GM18907 (cell line): Measurements from ENCODE around the gene FOXK2.
"Not testable (repeated sequence)": the region's sequence is repeated elsewhere in the genome, so short reads cannot be mapped to it uniquely, and the experiment has no call there.

Experiments used
- ATAC-seq: cut with Tn5 transposase; IDR thresholded peaks from one replicate; pipeline ENCODE4 v1.9.1; 2021; ENCODE audit warnings: mild to moderate bottlenecking, moderate library complexity; ENCODE audit not compliant: unreplicated experiment

FOXK2 gene

GRCh38 chr17:82494236-82495055 lies 25.1 kb upstream of the FOXK2 start:
- peak; percentile 52 for ATAC-seq

DNA sequence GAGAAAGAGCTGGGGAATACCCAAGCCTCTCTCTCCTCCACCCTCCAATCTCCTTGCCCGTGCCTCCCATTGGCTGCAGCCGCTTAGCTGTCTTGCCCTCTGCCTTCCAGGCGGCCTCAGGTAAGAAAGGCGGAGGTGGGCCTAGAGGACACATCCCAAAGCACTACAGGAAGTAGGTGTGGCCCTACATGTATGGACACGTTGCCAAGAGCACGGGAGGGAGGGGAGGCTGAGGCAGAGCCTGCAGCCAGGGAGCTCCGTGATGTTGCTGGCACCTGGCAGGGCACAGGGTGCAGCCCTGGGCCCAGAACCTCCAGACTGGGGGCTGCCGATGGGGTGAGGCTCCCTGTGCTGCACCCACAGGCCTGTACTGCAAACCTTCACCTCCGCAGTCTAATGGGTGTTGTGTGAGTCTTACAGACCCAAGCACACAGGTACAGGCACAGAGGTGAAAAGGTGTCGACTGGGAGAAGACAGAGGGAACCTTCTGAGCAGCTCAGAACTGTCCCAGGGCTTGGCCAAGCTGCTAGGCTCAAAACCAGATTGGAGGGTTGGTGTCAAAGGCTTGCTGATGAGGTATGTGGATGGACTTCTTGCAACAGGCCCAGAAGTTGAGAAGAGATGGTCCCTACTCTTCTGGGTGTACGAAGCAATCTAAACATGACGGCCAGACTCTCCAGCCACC lies 23.5 kb upstream of the FOXK2 start:
- ATAC-seq: no peak

DNA sequence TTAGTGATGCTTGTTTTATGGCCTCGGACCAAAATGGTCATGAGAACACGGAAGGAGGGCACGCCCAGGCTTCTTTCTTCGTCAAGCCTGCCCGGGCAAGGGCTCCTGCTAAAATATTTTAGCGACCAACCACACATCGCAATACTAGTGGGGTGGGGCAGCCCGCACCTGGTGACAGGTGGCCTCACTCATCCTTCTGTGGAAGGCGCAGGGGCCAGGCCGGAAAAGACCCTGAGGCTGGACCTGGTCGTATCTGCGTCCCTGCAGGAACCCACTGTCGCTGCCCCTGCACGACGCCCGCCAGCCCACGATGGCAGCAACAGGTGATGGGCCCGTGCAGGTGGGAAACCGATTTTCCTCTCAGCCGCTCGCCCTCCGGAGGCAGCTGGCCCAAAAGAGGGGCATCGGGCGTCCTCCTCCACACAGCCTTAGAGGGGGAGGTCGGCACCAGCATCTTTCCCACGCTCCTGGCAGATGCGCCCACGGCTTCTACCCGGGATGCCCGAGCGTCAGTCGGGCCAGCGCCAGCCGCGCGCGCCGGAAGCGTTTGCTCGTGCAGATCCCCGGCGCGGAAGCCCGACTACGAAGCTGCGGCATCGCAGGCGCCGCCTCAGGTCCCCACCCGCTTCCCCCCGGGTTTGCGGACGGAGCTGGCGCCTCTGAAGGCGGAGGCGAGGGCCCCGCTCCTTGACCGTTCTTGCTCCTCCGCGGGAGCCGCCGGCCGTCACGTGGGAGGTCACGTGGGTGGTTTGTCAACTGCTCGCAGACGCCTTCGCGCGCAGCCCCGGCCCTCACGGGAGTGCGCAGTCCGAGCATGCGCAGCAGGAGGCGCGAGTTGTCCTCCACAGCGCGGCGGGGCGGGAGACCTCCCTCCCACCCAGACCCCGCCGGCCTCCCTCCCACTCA lies 22.8 kb upstream of the FOXK2 start:
- ATAC-seq: peak; percentile 63

DNA sequence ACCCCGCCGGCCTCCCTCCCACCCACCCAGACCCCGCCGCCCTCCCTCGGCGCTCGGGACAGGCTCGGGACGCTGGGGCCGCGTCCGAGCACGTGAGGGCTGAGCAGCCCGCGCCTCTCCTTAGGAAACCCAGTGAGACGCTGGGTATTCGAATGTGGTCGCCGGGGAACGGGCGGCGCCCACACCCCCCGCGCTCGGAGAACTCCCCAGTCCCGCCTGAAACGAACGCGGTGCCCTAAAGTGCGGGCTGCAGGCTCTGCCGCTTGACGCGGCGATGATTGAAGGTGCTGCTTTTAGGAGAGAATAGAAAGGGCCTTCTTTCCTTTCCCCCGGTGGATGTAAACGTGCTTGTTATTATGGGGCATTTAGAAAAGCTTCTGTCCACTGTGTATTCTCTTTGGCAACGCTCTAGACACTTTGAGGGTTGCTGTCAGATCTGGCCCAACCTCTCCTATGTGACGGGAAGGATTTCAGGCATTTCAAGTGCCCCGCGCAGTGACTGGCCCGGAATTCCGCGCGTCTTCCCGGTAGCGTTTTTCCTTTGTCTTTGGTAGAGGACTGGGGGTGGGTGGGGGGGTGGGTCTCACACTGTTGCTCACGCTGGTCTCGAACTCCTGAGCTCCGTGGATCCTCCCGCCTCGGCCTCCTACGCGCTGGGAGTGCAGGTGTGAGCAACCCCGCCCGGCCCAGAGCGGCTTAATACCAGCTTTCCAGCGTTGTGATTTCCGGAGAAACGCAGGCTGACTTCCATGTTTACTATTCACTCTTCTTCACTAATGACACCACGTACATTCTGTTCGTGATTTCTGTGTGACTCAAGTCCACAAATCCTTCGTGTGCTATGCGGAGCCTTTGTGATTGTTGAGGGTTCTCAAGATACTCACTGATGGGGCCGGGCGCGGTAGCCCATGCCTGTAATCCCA lies 21.8 kb upstream of the FOXK2 start:
- ATAC-seq: peak; percentile 3

DNA sequence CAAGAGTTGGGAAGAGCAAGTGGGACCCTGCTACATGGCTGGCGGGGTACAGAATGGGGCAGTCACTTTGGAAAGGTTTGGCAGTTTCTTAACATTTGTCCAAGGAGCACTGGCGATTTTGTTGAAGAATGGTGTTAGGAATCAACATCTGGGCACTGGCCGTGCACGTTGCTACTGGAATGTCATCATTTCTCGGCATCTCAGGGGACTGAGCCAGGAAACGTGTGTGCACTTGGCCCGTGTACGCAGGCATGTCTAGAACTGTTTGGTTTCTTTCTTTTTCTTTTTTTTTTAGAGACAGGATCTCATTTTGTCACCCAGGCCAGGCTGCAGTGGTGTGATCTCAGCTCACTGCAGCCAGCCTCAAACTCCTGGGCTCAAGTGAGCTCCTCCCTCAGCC lies 17.3 kb upstream of the FOXK2 start:
- no peak for ATAC-seq

- ATAC-seq: no peak
Observed at GRCh38 chr17:82503094-82503727, 16.3 kb upstream of the FOXK2 start.

DNA sequence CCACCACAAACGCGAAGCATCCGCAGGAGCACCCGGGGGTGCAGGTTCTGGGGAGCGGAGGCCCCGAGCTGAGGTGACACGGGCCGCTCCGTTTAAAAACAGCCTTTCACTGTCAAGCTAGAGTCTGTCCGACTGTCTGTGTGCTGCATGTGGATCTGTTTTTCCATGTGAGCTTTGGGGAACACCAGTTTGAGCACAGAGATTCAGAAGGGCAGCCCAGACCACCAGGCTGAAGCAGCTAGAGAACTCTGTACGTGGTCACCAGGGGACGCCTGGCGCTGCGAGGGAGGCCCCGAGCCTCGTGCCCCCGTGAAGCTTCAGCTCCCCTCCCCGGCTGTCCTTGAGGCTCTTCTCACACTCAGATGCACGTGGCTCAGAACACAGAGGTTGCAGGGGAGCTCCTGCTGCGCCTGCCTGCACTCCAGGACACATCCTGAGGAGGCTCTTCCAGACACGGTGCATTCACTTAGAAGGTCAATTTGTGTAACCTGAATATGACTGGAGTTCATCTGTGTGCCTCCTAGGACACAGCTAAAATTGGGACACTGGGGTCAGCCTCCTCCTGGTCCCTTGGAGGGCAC lies 15.7 kb upstream of the FOXK2 start:
- ATAC-seq: no peak

GRCh38 chr17:82505296-82505695 lies 14.2 kb upstream of the FOXK2 start:
- ATAC-seq: no peak

- peak; percentile 78 for ATAC-seq
Observed at GRCh38 chr17:82506402-82506801, 13.1 kb upstream of the FOXK2 start.

- no peak for ATAC-seq
Observed at GRCh38 chr17:82507631-82508175, 11.8 kb upstream of the FOXK2 start.

- ATAC-seq: not testable (repeated sequence)
Observed at GRCh38 chr17:82511642-82512041, 7.9 kb upstream of the FOXK2 start.

- ATAC-seq: not testable (repeated sequence)
Observed at GRCh38 chr17:82513864-82514263, 5.7 kb upstream of the FOXK2 start.

- ATAC-seq: no peak
Observed at GRCh38 chr17:82517230-82517865, 2.2 kb upstream of the FOXK2 start.

DNA sequence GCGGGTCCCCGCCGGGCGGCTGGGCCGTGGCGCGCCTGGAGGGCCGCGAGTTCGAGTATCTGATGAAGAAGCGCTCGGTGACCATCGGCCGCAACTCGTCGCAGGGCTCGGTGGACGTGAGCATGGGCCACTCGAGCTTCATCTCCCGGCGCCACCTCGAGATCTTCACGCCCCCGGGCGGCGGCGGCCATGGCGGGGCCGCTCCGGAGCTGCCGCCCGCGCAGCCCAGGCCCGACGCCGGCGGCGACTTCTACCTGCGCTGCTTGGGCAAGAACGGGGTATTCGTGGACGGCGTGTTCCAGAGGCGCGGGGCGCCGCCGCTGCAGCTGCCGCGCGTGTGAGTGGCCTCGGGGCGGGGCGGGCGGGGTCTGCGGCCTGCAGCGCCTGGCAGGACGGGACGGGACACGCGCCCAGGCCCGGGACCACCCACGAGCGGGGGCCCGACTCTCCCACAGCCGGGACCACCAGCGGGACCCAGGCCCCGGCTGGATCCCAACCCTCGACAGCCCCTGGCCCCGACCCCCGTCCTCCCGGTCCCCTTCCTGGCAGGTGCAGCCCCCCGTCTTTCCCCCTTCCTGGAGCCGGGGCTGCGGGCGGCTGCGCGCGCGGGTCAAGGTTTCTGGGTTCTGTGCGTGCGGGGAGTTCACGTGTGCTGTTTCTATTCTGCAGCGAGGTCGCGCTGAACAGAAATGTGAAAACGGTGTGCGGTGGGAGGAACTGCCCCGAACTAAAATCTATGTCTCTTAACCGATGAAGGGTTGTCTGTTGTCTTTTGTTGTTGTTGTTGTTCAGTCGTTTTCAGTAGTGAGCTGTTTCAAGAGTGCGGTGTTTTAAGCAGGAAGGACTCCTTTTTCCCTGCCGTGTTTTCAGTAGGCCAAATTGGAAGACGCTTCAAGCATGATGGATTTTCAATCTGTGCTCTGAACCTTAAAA lies 705 bp downstream of the FOXK2 start:
- peak; percentile 17 for ATAC-seq

DNA sequence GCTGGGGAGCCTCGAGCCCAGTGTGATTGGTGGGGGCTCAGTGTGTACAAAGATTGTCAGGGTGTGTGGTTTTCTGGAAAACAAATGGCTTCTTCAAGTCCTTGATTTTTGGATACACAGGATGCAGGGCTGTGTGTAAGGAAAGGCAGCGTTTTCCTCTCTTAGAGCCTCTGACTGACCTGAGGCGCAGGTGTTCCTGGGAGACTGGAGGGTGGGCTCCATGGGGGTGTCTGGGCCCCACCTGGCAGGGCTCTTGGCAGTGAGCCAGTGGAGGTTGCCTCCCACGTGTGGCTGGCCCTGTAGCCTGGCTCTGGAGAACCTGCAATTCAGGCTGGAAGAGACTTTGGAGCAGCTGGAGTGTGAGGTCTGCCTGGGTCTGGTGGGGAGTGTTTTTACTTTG lies 5.0 kb downstream of the FOXK2 start:
- no peak for ATAC-seq

- no peak for ATAC-seq
Observed at GRCh38 chr17:82525712-82526111, 6.2 kb downstream of the FOXK2 start.

DNA sequence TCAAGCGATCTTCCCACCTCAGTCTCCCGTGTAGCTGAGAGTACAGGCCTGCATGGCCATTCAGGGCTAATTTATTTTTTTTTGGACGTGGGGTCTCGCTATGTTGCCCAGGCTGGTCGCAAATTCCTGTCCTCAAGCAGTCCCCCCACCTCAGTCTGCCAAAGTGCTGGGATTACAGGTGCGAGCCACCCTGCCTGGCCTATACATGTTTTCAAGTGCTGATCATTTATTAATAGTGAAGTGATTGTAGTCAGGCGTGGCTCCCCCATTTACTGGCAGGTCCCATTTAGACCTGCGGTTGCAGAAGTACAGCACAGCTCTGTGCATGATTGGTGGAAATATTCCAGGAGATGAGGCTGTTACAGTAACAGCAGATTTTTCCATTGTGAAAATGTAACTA lies 8.4 kb downstream of the FOXK2 start:
- ATAC-seq: no peak
